H1 (cell line): Measurements from ENCODE around the gene L3MBTL3. TPM values are rescaled to one million over a fixed set of nuclear protein-coding genes. Genes with fewer than 3 reads are reported as not detected.

Experiments used
- CTCF ChIA-PET: fragments of 300-600 bp; sonication (Branson Sonifier 250); formaldehyde crosslinking; loops from one replicate; lab custom pipeline; 2021; ENCODE audit not compliant: partially characterized antibody; lab: Charles Lee
- POLR2A ChIA-PET: fragments of 300-600 bp; sonication (Branson Sonifier 250); formaldehyde crosslinking; loops from one replicate; lab custom pipeline; 2021; ENCODE audit warnings: inconsistent platforms; ENCODE audit not compliant: partially characterized antibody; lab: Charles Lee
- DNase-seq, 2 experiments: peaks; one replicate each; pipeline versions ENCODE4 v3.0.0 to v3.0.0-alpha.2; 2010 to 2022; ENCODE audit warnings: low spot score in 2 of 2, low read depth in 1 of 2, mixed read lengths in 1 of 2
- FAIRE-seq: peaks from 2 replicates; lab custom pipeline; 2011; peaks lifted over from hg19 to GRCh38; lab: Jason Lieb, UNC
- H2AFZ ChIP-seq: 2 replicates; pipeline ENCODE4 v1.8.1; 2012; ENCODE audit warnings: low read length, inconsistent platforms
- H2AK5ac ChIP-seq: 2 replicates; pipeline ENCODE4 v1.6.1; 2013; ENCODE audit warnings: low read depth, low read length
- H2BK120ac ChIP-seq: replicated peaks from 2 replicates; pipeline ENCODE3; 2013; ENCODE audit warnings: low read depth, low read length, inconsistent platforms
- H2BK12ac ChIP-seq: 2 replicates; pipeline ENCODE4 v1.6.1; 2013; ENCODE audit warnings: low read depth, low read length
- H2BK15ac ChIP-seq: 2 replicates; pipeline ENCODE4 v1.6.1; 2013; ENCODE audit warnings: low read length
- H2BK20ac ChIP-seq: 2 replicates; pipeline ENCODE4 v1.6.1; 2013; ENCODE audit warnings: low read length
- H2BK5ac ChIP-seq: 2 replicates; pipeline ENCODE4 v1.6.1; 2013; ENCODE audit warnings: low read depth, low read length
- H3K14ac ChIP-seq: 2 replicates; pipeline ENCODE4 v1.6.1; 2013; ENCODE audit warnings: inconsistent platforms; ENCODE audit not compliant: insufficient read length
- H3K18ac ChIP-seq: 2 replicates; pipeline ENCODE4 v1.6.1; 2013; ENCODE audit warnings: low read length; ENCODE audit errors: extremely low read depth
- H3K23ac ChIP-seq: 2 replicates; pipeline ENCODE4 v1.6.1; 2013; ENCODE audit warnings: inconsistent platforms; ENCODE audit not compliant: insufficient read length
- H3K23me2 ChIP-seq: 2 replicates; pipeline ENCODE4 v1.6.1; 2013; ENCODE audit warnings: low read depth, low read length
- H3K27ac ChIP-seq: 2 replicates; pipeline ENCODE4 v1.6.1; 2011; ENCODE audit warnings: low read depth, low read length, inconsistent platforms
- H3K27me3 ChIP-seq, 4 experiments: replicated peaks in 1 of 4; 1 replicate in 1 of 4; 2 replicates in 3 of 4; pipeline versions ENCODE4 v1.6.1 to v1.8.1; 2011 to 2013; ENCODE audit warnings: low read length in 3 of 4, mild to moderate bottlenecking in 3 of 4, inconsistent platforms in 2 of 4, mixed read lengths in 2 of 4, moderate library complexity in 1 of 4; ENCODE audit not compliant: control insufficient read depth in 3 of 4, insufficient read depth in 3 of 4; ENCODE audit errors: extremely low read depth in 1 of 4
- H3K36me3 ChIP-seq, 4 experiments: 2 replicates each; pipeline versions ENCODE4 v1.6.1 to v1.8.1; 2011 to 2013; ENCODE audit warnings: mild to moderate bottlenecking in 4 of 4, low read length in 3 of 4, moderate library complexity in 2 of 4, control low read depth in 1 of 4, inconsistent platforms in 1 of 4; ENCODE audit not compliant: insufficient read depth in 4 of 4, control insufficient read depth in 2 of 4
- H3K4ac ChIP-seq: replicated peaks from 2 replicates; pipeline ENCODE3; 2013; ENCODE audit warnings: low read length, low read depth, mixed read lengths, inconsistent platforms; ENCODE audit not compliant: insufficient read length
- H3K4me1 ChIP-seq, 4 experiments: replicated peaks in 1 of 4; 1 replicate in 1 of 4; 2 replicates in 3 of 4; pipeline versions ENCODE4 v1.6.1 to v1.8.1; 2011 to 2013; ENCODE audit warnings: low read length in 3 of 4, inconsistent platforms in 2 of 4, mixed read lengths in 1 of 4; ENCODE audit not compliant: insufficient read depth in 4 of 4, control insufficient read depth in 3 of 4
- H3K4me2 ChIP-seq, 2 experiments: 2 replicates each; pipeline versions ENCODE4 v1.6.1 to v1.8.1; 2011 to 2013; ENCODE audit warnings: low read depth in 2 of 2, low read length in 2 of 2, control low read depth in 1 of 2, inconsistent platforms in 1 of 2, mild to moderate bottlenecking in 1 of 2; ENCODE audit not compliant: insufficient read depth in 1 of 2
- H3K4me3 ChIP-seq, 4 experiments: fragments of 200-600, 300-600 bp in 1 of 4; sonication (generic), shearing (Covaris generic), sonication (Bioruptor Twin) in 1 of 4; 2 replicates each; pipeline versions ENCODE4 v1.5.1 to v1.8.1; 2011 to 2016; ENCODE audit warnings: low read length in 4 of 4, low read depth in 3 of 4, control low read depth in 2 of 4, inconsistent platforms in 2 of 4, mild to moderate bottlenecking in 2 of 4, mixed read lengths in 1 of 4, moderate library complexity in 1 of 4; ENCODE audit not compliant: insufficient read depth in 2 of 4; ENCODE audit errors: extremely low read depth in 1 of 4
- H3K56ac ChIP-seq: replicated peaks from 2 replicates; pipeline ENCODE3; 2013; ENCODE audit warnings: low read depth, mild to moderate bottlenecking, mixed read lengths, low read length, inconsistent platforms; ENCODE audit not compliant: insufficient read length
- H3K79me1 ChIP-seq: 2 replicates; pipeline ENCODE4 v1.6.1; 2013; ENCODE audit warnings: low read depth, low read length, control low read depth
- H3K79me2 ChIP-seq, 2 experiments: 2 replicates each; pipeline versions ENCODE4 v1.6.1 to v1.8.1; 2012 to 2013; ENCODE audit warnings: low read length in 2 of 2, mild to moderate bottlenecking in 2 of 2, inconsistent platforms in 1 of 2; ENCODE audit not compliant: insufficient read depth in 2 of 2, control insufficient read depth in 1 of 2
- H3K9ac ChIP-seq, 4 experiments: replicated peaks in 1 of 4; 1 replicate in 1 of 4; 2 replicates in 3 of 4; pipeline versions ENCODE4 v1.6.1 to v1.8.1; 2011 to 2013; ENCODE audit warnings: low read depth in 3 of 4, low read length in 3 of 4, control low read depth in 2 of 4, mild to moderate bottlenecking in 2 of 4, moderate library complexity in 2 of 4, inconsistent platforms in 1 of 4; ENCODE audit errors: extremely low read depth in 1 of 4
- H3K9me3 ChIP-seq, 2 experiments: 2 replicates each; pipeline versions ENCODE4 v1.6.1 to v1.8.1; 2012 to 2013; ENCODE audit warnings: mild to moderate bottlenecking in 2 of 2, moderate library complexity in 2 of 2, control low read depth in 1 of 2, inconsistent platforms in 1 of 2, low read depth in 1 of 2, low read length in 1 of 2, mixed read lengths in 1 of 2; ENCODE audit not compliant: insufficient read depth in 2 of 2
- H4K20me1 ChIP-seq, 2 experiments: replicated peaks in 1 of 2; 2 replicates each; pipeline versions ENCODE3 to v1.8.1; 2011 to 2013; ENCODE audit warnings: inconsistent platforms in 2 of 2, low read length in 2 of 2, mild to moderate bottlenecking in 1 of 2; ENCODE audit not compliant: insufficient read depth in 2 of 2, control insufficient read depth in 1 of 2
- H4K5ac ChIP-seq: 2 replicates; pipeline ENCODE4 v1.6.1; 2013; ENCODE audit warnings: low read length, low read depth, mixed read lengths, inconsistent platforms; ENCODE audit not compliant: insufficient read length
- H4K8ac ChIP-seq: 2 replicates; pipeline ENCODE4 v1.8.0; 2013; ENCODE audit warnings: mild to moderate bottlenecking, moderate library complexity, low read length, inconsistent platforms; ENCODE audit not compliant: insufficient read depth; ENCODE audit errors: extremely low read depth
- H4K91ac ChIP-seq: replicated peaks from 2 replicates; pipeline ENCODE3; 2013; ENCODE audit warnings: low read length, mixed read lengths, inconsistent platforms; ENCODE audit not compliant: insufficient read length
- ASH2L ChIP-seq: fragments of 200-600, 300-600 bp; sonication (generic); IDR thresholded peaks from one replicate; pipeline ENCODE4 v1.7.1; 2017; ENCODE audit warnings: low read length
- CEBPB ChIP-seq: IDR thresholded peaks from 2 replicates; pipeline ENCODE4 v1.6.1; 2012; ENCODE audit warnings: low read depth, low read length
- JUND ChIP-seq: IDR thresholded peaks from 2 replicates; pipeline ENCODE4 v1.6.1; 2011; ENCODE audit warnings: mild to moderate bottlenecking, improper control_type of control experiment, low read length
- RFX5 ChIP-seq: IDR thresholded peaks from 2 replicates; pipeline ENCODE4 v1.6.1; 2011; ENCODE audit warnings: low read depth, low read length, improper control_type of control experiment, borderline replicate concordance
- RXRA ChIP-seq: IDR thresholded peaks from 2 replicates; pipeline ENCODE4 v1.6.1; 2011; ENCODE audit warnings: low read depth, mild to moderate bottlenecking, low read length, moderate library complexity; ENCODE audit not compliant: insufficient read depth
- SUZ12 ChIP-seq: fragments of 200-600 bp; sonication (generic); IDR thresholded peaks from 2 replicates; pipeline ENCODE4 v1.6.1; 2012; ENCODE audit warnings: mild to moderate bottlenecking, inconsistent platforms, low read length, moderate library complexity, mixed read lengths
- WGBS, 2 experiments: shearing (Covaris generic) in 1 of 2; methylation state at CpG; one replicate each; pipeline versions ENCODE4 v1.1.6 to v1.1.7; 2013 to 2015; ENCODE audit warnings: low lambda C conversion rate in 2 of 2, mixed read lengths in 2 of 2, inconsistent platforms in 1 of 2, low coverage in 1 of 2, missing lambda C conversion rate in 1 of 2; ENCODE audit not compliant: insufficient replicate concordance in 2 of 2, insufficient coverage in 1 of 2, insufficient read length in 1 of 2; ENCODE audit errors: extremely low coverage in 1 of 2, missing lambda C conversion rate in 1 of 2; 5-methylcytosine and 5-hydroxymethylcytosine counted together
- polyA plus RNA-seq, 7 experiments: library from polyadenylated mRNA; depleted of rRNA in 3 of 7; stranded (reverse) in 5 of 7; unstranded in 2 of 7; fragments of >200 nt in 5 of 7; fragments of 200-250 nt in 2 of 7; gene quantifications; 1 replicate in 5 of 7; 2 replicates in 1 of 7; 4 replicates in 1 of 7; pipeline versions ENCODE4 v1.2.1 to v1.2.3, GENCODE V29; 2011 to 2013; ENCODE audit warnings: missing spikeins in 2 of 7, mixed read lengths in 2 of 7
- total RNA-seq: library from RNA; stranded (reverse); fragmentation: NEBNext Ultra II Directional; extraction: Animal tissue kit (Norgen Biotek cat#: 25700); gene quantifications from 2 replicates; pipeline ENCODE4 v1.2.1, GENCODE V29; 2021

Gene L3MBTL3
- total and polyA plus RNA-seq, 2 of the 8 experiments (the other 6 are each of a cell fraction or from before 2014, with no cell fraction given): 3.9 to 17.2 TPM

- WGBS, 2 experiments: 100% methylated on average over 1 of the region's 1 CpG; no CpG with 5 or more reads in 1 of the 2 experiments
- H3K23ac ChIP-seq: no peak overlapping the region
- FAIRE-seq: no peak
- TF ChIP-seq CEBPB (no peak), SUZ12 (no peak), RXRA (no peak), RFX5 (no peak), ASH2L (no peak), JUND (no peak)
Measured at GRCh38 chr6:130093546-130093945, 75.2 kb downstream of the L3MBTL3 start.

More at GRCh38 chr6:130093546-130093945, 75.2 kb downstream of the L3MBTL3 start:
- Histone ChIP-seq H2BK120ac (no peak overlapping the region), H2BK15ac (no peak overlapping the region), H4K91ac (no peak overlapping the region), H4K20me1 (no peaks in the 10 kb centered on the region), H3K14ac (no peak overlapping the region), H2BK5ac (no peak overlapping the region), H3K79me2 (no peaks in the 10 kb centered on the region), H3K23me2 (no peaks in the 10 kb centered on the region), H3K36me3 (no peaks in the 10 kb centered on the region), H4K8ac (no peak overlapping the region), H3K4me1 (no peaks in the 10 kb centered on the region), H2AK5ac (no peak overlapping the region), H4K5ac (no peak overlapping the region), H2AFZ (no peak overlapping the region), H3K4ac (no peak overlapping the region), H3K27ac (no peak overlapping the region), H2BK20ac (no peak overlapping the region), H3K56ac (no peak overlapping the region), H3K79me1 (no peaks in the 10 kb centered on the region), H3K4me3 (no peak overlapping the region), H2BK12ac (no peak overlapping the region), H3K18ac (no peak overlapping the region), H3K27me3 (peaks cover 0 to 1% (median 0%) of the 10 kb centered on the region in 4 experiments; a peak in 1 of 7 replicates), H3K4me2 (no peak overlapping the region), H3K9me3 (no peaks in the 10 kb centered on the region), H3K9ac (no peak overlapping the region)
- DNase-seq: no peak
- ChIA-PET POLR2A (no interaction called here), CTCF (interaction anchor here (1.3 to 1.4 kb wide), 2 partner anchors 8 to 19 kb away, joined by 4 to 5 read pairs; no protein-coding TSS in a partner anchor)
